ENCODE measurements around the gene MLKL.

Gene MLKL

GRCh38 chr16:74713876-74714275 is 13.2 kb upstream of the MLKL start:
- no peak overlapping the region for H3K4me3 ChIP-seq (ENCODE audit: low read depth, low read length, poor library complexity, severe bottlenecking)
- TF ChIP-seq, protein P1, sequence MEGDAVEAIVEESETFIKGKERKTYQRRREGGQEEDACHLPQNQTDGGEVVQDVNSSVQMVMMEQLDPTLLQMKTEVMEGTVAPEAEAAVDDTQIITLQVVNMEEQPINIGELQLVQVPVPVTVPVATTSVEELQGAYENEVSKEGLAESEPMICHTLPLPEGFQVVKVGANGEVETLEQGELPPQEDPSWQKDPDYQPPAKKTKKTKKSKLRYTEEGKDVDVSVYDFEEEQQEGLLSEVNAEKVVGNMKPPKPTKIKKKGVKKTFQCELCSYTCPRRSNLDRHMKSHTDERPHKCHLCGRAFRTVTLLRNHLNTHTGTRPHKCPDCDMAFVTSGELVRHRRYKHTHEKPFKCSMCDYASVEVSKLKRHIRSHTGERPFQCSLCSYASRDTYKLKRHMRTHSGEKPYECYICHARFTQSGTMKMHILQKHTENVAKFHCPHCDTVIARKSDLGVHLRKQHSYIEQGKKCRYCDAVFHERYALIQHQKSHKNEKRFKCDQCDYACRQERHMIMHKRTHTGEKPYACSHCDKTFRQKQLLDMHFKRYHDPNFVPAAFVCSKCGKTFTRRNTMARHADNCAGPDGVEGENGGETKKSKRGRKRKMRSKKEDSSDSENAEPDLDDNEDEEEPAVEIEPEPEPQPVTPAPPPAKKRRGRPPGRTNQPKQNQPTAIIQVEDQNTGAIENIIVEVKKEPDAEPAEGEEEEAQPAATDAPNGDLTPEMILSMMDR (IDR thresholded peaks at IDR 0.05; ENCODE audit: low read length), result no peak
- no peak for TF ChIP-seq EZH2 (IDR thresholded peaks at IDR 0.05; ENCODE audit: borderline replicate concordance, low read length)

DNA sequence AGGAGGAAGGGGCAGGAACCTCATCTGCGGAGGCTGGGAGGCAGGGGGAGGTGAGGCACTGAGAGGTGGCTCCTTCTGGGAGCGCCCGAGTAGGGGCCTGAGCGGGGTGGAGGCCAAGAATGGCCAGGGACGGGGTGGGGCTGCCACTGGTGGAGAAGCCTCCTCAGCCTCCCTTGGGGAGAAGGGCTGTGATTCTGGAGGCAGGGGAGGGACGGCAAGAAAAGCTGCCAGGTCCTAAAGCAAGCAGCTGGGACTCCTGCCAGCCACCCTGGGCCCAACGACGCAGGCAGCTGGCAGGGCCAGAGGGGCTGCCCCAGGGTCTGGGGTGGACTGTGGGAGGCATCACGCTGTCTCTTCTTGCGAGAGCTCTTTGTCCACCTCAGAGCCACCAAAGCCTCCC is 12.7 kb upstream of the MLKL start:
- no peak for TF ChIP-seq EZH2 (IDR thresholded peaks at IDR 0.05; ENCODE audit: borderline replicate concordance, low read length)
- TF ChIP-seq, protein P1 (IDR thresholded peaks at IDR 0.05; ENCODE audit: low read length), result no peak
- no peaks in the 10 kb centered on the region for H3F3A ChIP-seq (ENCODE audit: insufficient read depth, low read length)

More at GRCh38 chr16:74713876-74714275, 13.2 kb upstream of the MLKL start:
- Histone ChIP-seq H3K36me3 (ENCODE audit: insufficient read depth, low read length) (no peaks in the 10 kb centered on the region), H3K79me2 (ENCODE audit: insufficient read depth, low read length) (no peaks in the 10 kb centered on the region), H3F3A (ENCODE audit: insufficient read depth, low read length) (no peaks in the 10 kb centered on the region), H3K4me2 (ENCODE audit: low read length) (no peak overlapping the region), H3K4me1 (ENCODE audit: insufficient read depth, low read length, severe bottlenecking) (no peaks in the 10 kb centered on the region), H4K20me1 (ENCODE audit: insufficient read depth, low read length) (no peaks in the 10 kb centered on the region), H3K9me2 (ENCODE audit: low read depth, low read length) (no peaks in the 10 kb centered on the region), H3K9ac (ENCODE audit: low read length) (no peak overlapping the region), H3K9me3 (ENCODE audit: low read length) (no peaks in the 10 kb centered on the region), H2AFZ (ENCODE audit: low read length) (no peak overlapping the region), H3K27me3 (ENCODE audit: insufficient read depth, low read length) (no peaks in the 10 kb centered on the region; the same call in 1 of the 2 replicates), H3K27ac (ENCODE audit: low read depth, low read length, poor library complexity, severe bottlenecking) (no peak overlapping the region)

DNA sequence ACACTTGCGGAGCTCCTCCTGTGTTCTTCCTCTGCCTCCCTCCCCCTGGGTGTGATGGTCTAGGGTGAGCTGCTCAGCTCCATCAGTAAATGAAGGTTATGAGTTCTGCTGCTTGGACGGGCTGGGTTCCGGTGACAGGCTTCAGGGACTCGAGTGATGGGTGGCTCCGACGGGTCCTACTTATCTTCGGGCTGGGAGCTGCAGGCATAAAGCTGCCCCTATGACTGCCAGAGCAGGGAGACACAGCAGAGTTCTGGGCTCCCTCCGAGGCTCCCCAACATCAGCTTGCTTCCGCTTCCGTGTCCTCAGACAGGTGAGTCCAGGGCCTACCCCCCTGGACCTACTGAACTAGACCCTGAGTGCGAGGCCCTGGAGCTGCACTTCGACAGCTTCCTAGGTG is 11.3 kb upstream of the MLKL start:
- Histone ChIP-seq H3K79me2 (ENCODE audit: insufficient read depth, low read length) (no peaks in the 10 kb centered on the region), H3K4me1 (ENCODE audit: insufficient read depth, low read length, severe bottlenecking) (no peaks in the 10 kb centered on the region), H3K27me3 (ENCODE audit: insufficient read depth, low read length) (no peaks in the 10 kb centered on the region; the same call in 1 of the 2 replicates), H3K9ac (ENCODE audit: low read length) (no peak overlapping the region), H3K36me3 (ENCODE audit: insufficient read depth, low read length) (no peaks in the 10 kb centered on the region), H3K9me3 (ENCODE audit: low read length) (no peaks in the 10 kb centered on the region), H3K27ac (ENCODE audit: low read depth, low read length, poor library complexity, severe bottlenecking) (no peak overlapping the region), H3K4me2 (ENCODE audit: low read length) (no peak overlapping the region), H3F3A (ENCODE audit: insufficient read depth, low read length) (no peaks in the 10 kb centered on the region), H4K20me1 (ENCODE audit: insufficient read depth, low read length) (no peaks in the 10 kb centered on the region), H3K9me2 (ENCODE audit: low read depth, low read length) (no peaks in the 10 kb centered on the region), H3K4me3 (ENCODE audit: low read depth, low read length, poor library complexity, severe bottlenecking) (no peak overlapping the region), H2AFZ (ENCODE audit: low read length) (no peak overlapping the region)
- no peak for TF ChIP-seq EZH2 (IDR thresholded peaks at IDR 0.05; ENCODE audit: borderline replicate concordance, low read length)
- TF ChIP-seq, protein P1 (IDR thresholded peaks at IDR 0.05; ENCODE audit: low read length), result no peak

More for the DNA sequence above, 12.7 kb upstream of the MLKL start:
- Histone ChIP-seq H3K4me3 (ENCODE audit: low read depth, low read length, poor library complexity, severe bottlenecking) (no peak overlapping the region), H3K36me3 (ENCODE audit: insufficient read depth, low read length) (no peaks in the 10 kb centered on the region), H3K27me3 (ENCODE audit: insufficient read depth, low read length) (no peaks in the 10 kb centered on the region; the same call in 1 of the 2 replicates), H3K4me1 (ENCODE audit: insufficient read depth, low read length, severe bottlenecking) (no peaks in the 10 kb centered on the region), H3K79me2 (ENCODE audit: insufficient read depth, low read length) (no peaks in the 10 kb centered on the region), H3K9me2 (ENCODE audit: low read depth, low read length) (no peaks in the 10 kb centered on the region), H3K9me3 (ENCODE audit: low read length) (no peaks in the 10 kb centered on the region), H3K9ac (ENCODE audit: low read length) (no peak overlapping the region), H4K20me1 (ENCODE audit: insufficient read depth, low read length) (no peaks in the 10 kb centered on the region), H2AFZ (ENCODE audit: low read length) (no peak overlapping the region), H3K4me2 (ENCODE audit: low read length) (no peak overlapping the region), H3K27ac (ENCODE audit: low read depth, low read length, poor library complexity, severe bottlenecking) (no peak overlapping the region)

All from OCI-LY1 (cell line).